GM12878 (cell line): ENCODE results near the gene PLOD2. TPM values are rescaled to one million over a fixed set of nuclear protein-coding genes. Genes with fewer than 3 reads are reported as not detected.

Experiments
- ATAC-seq: fragments of 200-7000 bp; cut with Tn5 transposase; 3 replicates; pipeline ENCODE4 v1.9.1; 2020; ENCODE audit warnings: mild to moderate bottlenecking, moderate library complexity
- BruUV-seq: library from RNA; stranded (reverse); fragments of 400-500 nt; replicated peaks from 2 replicates; lab custom pipeline; 2021; lab: Mats Ljungman, UMichigan
- CTCF ChIA-PET: fragments of 300-600 bp; sonication (Branson Sonifier 250); formaldehyde crosslinking; extraction: SDS; loops from one replicate; lab custom pipeline; 2021; ENCODE audit warnings: inconsistent platforms; lab: Yijun Ruan, JAX
- POLR2A ChIA-PET: fragments of 350-600 bp; formaldehyde crosslinking; extraction: SDS; loops from one replicate; lab custom pipeline; 2021; ENCODE audit warnings: inconsistent platforms; lab: Charles Lee
- RAD21 ChIA-PET: fragments of 300-600 bp; sonication (Branson Sonifier 250); formaldehyde crosslinking; loops from one replicate; lab custom pipeline; 2023; ENCODE audit warnings: antibody characterized with exemption; ENCODE audit not compliant: unreplicated experiment; lab: Charles Lee
- SMC1A ChIA-PET: fragments of 300-600 bp; sonication (Branson Sonifier 250); formaldehyde crosslinking; loops from one replicate; lab custom pipeline; 2023; ENCODE audit not compliant: unreplicated experiment, uncharacterized antibody; lab: Charles Lee
- DNase-seq: peaks from one replicate; pipeline ENCODE4 v3.0.0-alpha.2; 2011; ENCODE audit warnings: low read depth, low spot score
- FAIRE-seq: peaks from 3 replicates; lab custom pipeline; 2011; peaks lifted over from hg19 to GRCh38; lab: Jason Lieb, UNC
- H2AFZ ChIP-seq: 2 replicates; pipeline ENCODE4 v1.6.0; 2011; ENCODE audit warnings: low read depth, low read length, control low read depth; ENCODE audit not compliant: control insufficient read depth
- H3K27ac ChIP-seq: 2 replicates; pipeline ENCODE4 v1.5.1; 2011; ENCODE audit warnings: control low read depth; ENCODE audit not compliant: control insufficient read depth, insufficient read depth
- H3K27me3 ChIP-seq, 2 experiments: replicated peaks in 1 of 2; 2 replicates each; pipeline versions ENCODE4 v1.6.0 to v1.6.1; 2011; ENCODE audit warnings: low read length in 1 of 2; ENCODE audit not compliant: control insufficient read depth in 2 of 2, insufficient read depth in 2 of 2
- H3K36me3 ChIP-seq, 2 experiments: 2 replicates each; pipeline ENCODE4 v1.5.1; 2011; ENCODE audit warnings: low read length in 1 of 2; ENCODE audit not compliant: control insufficient read depth in 2 of 2, insufficient read depth in 2 of 2
- H3K4me1 ChIP-seq: 2 replicates; pipeline ENCODE4 v1.6.1; 2011; ENCODE audit warnings: mild to moderate bottlenecking, low read length, moderate library complexity, mixed read lengths; ENCODE audit not compliant: control insufficient read depth, insufficient read depth
- H3K4me2 ChIP-seq: 2 replicates; pipeline ENCODE4 v1.6.0; 2011; ENCODE audit warnings: control low read depth; ENCODE audit not compliant: control insufficient read depth, insufficient read depth
- H3K4me3 ChIP-seq: fragments of 200-600 bp; sonication (generic); 2 replicates; pipeline ENCODE4 v1.5.1; 2016
- H3K79me2 ChIP-seq: 2 replicates; pipeline ENCODE4 v1.6.0; 2011; ENCODE audit warnings: low read length; ENCODE audit not compliant: control insufficient read depth, insufficient read depth
- H3K9ac ChIP-seq: 2 replicates; pipeline ENCODE4 v1.8.0; 2011; ENCODE audit warnings: low read length, control low read depth, mixed read lengths; ENCODE audit not compliant: control insufficient read depth, insufficient read depth
- H3K9me3 ChIP-seq: replicated peaks from 3 replicates; pipeline ENCODE4 v1.5.1; 2011; ENCODE audit warnings: mild to moderate bottlenecking, low read length; ENCODE audit not compliant: control insufficient read depth, insufficient read depth
- H4K20me1 ChIP-seq: 2 replicates; pipeline ENCODE4 v1.6.0; 2011; ENCODE audit not compliant: control insufficient read depth, insufficient read depth
- E2F8 ChIP-seq: fragments of 450-650 bp; IDR thresholded peaks from 2 replicates; pipeline ENCODE4 v1.6.1; 2018; ENCODE audit warnings: mild to moderate bottlenecking, low read depth, moderate library complexity; ENCODE audit not compliant: partially characterized antibody
- EP300 ChIP-seq, 2 experiments: fragments of 150-350 bp in 1 of 2; IDR thresholded peaks; 2 replicates each; pipeline ENCODE4 v1.6.1; 2011 to 2012; ENCODE audit warnings: low read depth in 2 of 2, low read length in 2 of 2, borderline replicate concordance in 1 of 2, improper control_type of control experiment in 1 of 2, inconsistent platforms in 1 of 2; ENCODE audit not compliant: control insufficient read depth in 1 of 2
- FOXK2 ChIP-seq: fragments of 450-650 bp; IDR thresholded peaks from 2 replicates; pipeline ENCODE4 v1.6.1; 2017; ENCODE audit warnings: mild to moderate bottlenecking, moderate library complexity
- MAX ChIP-seq: IDR thresholded peaks from 2 replicates; pipeline ENCODE4 v1.6.1; 2012; ENCODE audit warnings: low read depth, low read length, improper control_type of control experiment
- NFXL1 ChIP-seq: fragments of 450-650 bp; IDR thresholded peaks from 2 replicates; pipeline ENCODE4 v1.6.1; 2017; ENCODE audit warnings: antibody characterized with exemption, mild to moderate bottlenecking, borderline replicate concordance
- NR2C1 ChIP-seq: fragments of 450-650 bp; IDR thresholded peaks from 2 replicates; pipeline ENCODE4 v1.6.1; 2017; ENCODE audit warnings: antibody characterized with exemption, mild to moderate bottlenecking, moderate library complexity
- PML ChIP-seq: IDR thresholded peaks from 2 replicates; pipeline ENCODE4 v1.6.1; 2012; ENCODE audit warnings: low read length, inconsistent platforms
- RAD51 ChIP-seq: fragments of 450-650 bp; IDR thresholded peaks from 2 replicates; pipeline ENCODE4 v1.6.1; 2016; ENCODE audit warnings: moderate library complexity, mild to moderate bottlenecking, inconsistent platforms
- YBX1 ChIP-seq: fragments of 450-650 bp; IDR thresholded peaks from 2 replicates; pipeline ENCODE4 v1.6.1; 2016; ENCODE audit warnings: antibody characterized with exemption
- ZBTB11 ChIP-seq: fragments of 450-650 bp; formaldehyde crosslinking; IDR thresholded peaks from 2 replicates; pipeline ENCODE4 v1.5.0; 2022; ENCODE audit warnings: mild to moderate bottlenecking, missing genetic modification characterization
- ZNF217 ChIP-seq: fragments of 450-650 bp; IDR thresholded peaks from 2 replicates; pipeline ENCODE4 v1.6.1; 2017; ENCODE audit warnings: antibody characterized with exemption, mild to moderate bottlenecking
- ZNF592 ChIP-seq: fragments of 450-650 bp; IDR thresholded peaks from 2 replicates; pipeline ENCODE4 v1.6.1; 2017; ENCODE audit warnings: mild to moderate bottlenecking, moderate library complexity
- WGBS: methylation state at CpG from one replicate; pipeline ENCODE4 v1.1.6; 2016; ENCODE audit warnings: low lambda C conversion rate; ENCODE audit not compliant: insufficient replicate concordance, insufficient coverage; ENCODE audit errors: missing lambda C conversion rate; 5-methylcytosine and 5-hydroxymethylcytosine counted together
- in situ Hi-C: fragments of 300-500 bp; cut with MboI; formaldehyde crosslinking; loops from 9 replicates; pipeline ENCODE4 v1.14.3; 2018; ENCODE audit warnings: mixed read lengths
- intact Hi-C: fragments of 100-400 bp; cut with micrococcal nuclease; formaldehyde crosslinking; loops from one replicate; pipeline ENCODE4 v1.14.2; 2022; ENCODE audit not compliant: unreplicated experiment
- polyA plus RNA-seq, 11 experiments: library from polyadenylated mRNA; depleted of rRNA in 4 of 11; unstranded in 6 of 11; stranded (reverse) in 5 of 11; fragments of >200 nt; fragmentation: Nextera tagmentation in 4 of 11; fragmentation: Illumina TruSeq in 1 of 11; extraction: Ambion mirVana in 4 of 11; extraction: Trizol in 1 of 11; gene quantifications; 1 replicate in 1 of 11; 2 replicates in 10 of 11; pipeline versions ENCODE4 v1.2.1 to v1.2.3, GENCODE V29; 2011 to 2016; ENCODE audit warnings: inconsistent platforms in 2 of 11, missing spikeins in 2 of 11, low read depth in 1 of 11
- total RNA-seq, 4 experiments: library from RNA; depleted of rRNA in 3 of 4; stranded (reverse); fragments of >200 nt in 3 of 4; fragmentation: Illumina TruSeq in 1 of 4; extraction: Trizol in 1 of 4; gene quantifications; 2 replicates each; pipeline versions ENCODE4 v1.2.1 to v1.2.3, GENCODE V29; 2013 to 2021

Gene PLOD2
- total and polyA plus RNA-seq, 10 of the 15 experiments (the other 5 are each of a cell fraction or from before 2014, with no cell fraction given), result 0.03 to 0.56 (median 0.33) TPM; not detected in 4

- Histone ChIP-seq H3K27ac (no peak overlapping the region), H3K27me3 (no peaks in the 10 kb centered on the region; a peak in 1 of 4 replicates), H3K9ac (no peak overlapping the region), H3K4me1 (no peaks in the 10 kb centered on the region), H3K4me3 (no peak overlapping the region), H3K4me2 (no peak overlapping the region), H3K9me3 (no peaks in the 10 kb centered on the region), H3K36me3 (no peaks in the 10 kb centered on the region), H3K79me2 (no peaks in the 10 kb centered on the region), H2AFZ (no peak overlapping the region), H4K20me1 (no peaks in the 10 kb centered on the region)
- in situ Hi-C loops, result loop anchor here (25.0 kb wide), 1 partner anchor 535 kb away; no protein-coding TSS in a partner anchor
- BruUV-seq, result no TSS peak
- CTCF ChIA-PET, result interaction anchor here (0.7 to 1.4 kb wide), 2 partner anchors 13 to 589 kb away, joined by 3 to 8 read pairs; no protein-coding TSS in a partner anchor
- 87% methylated on average over 2 of the region's 2 CpGs for WGBS
- POLR2A ChIA-PET, result interaction anchor here (0.7 kb wide), 1 partner anchor 897 kb away, joined by 3 read pairs; no protein-coding TSS in a partner anchor
- ATAC-seq (no peak), DNase-seq (no peak), FAIRE-seq (no peak)
- RAD21 ChIA-PET, result no interaction called here
- SMC1A ChIA-PET, result interaction anchor here (2.2 kb wide), 1 partner anchor 13 kb away, joined by 6 read pairs; no protein-coding TSS in a partner anchor
- intact Hi-C loops, result no loop called here
- no peak for TF ChIP-seq ZNF217
- TF ChIP-seq EP300 (IDR thresholded peaks at IDR 0.05; ENCODE audit: borderline replicate concordance in 1 of 2, control insufficient read depth in 1 of 2, low read depth in 2 of 2, low read length in 2 of 2), result no peak
- no peak for TF ChIP-seq YBX1
- TF ChIP-seq PML, result no peak
- no peak for TF ChIP-seq FOXK2
- TF ChIP-seq NR2C1, result no peak
- TF ChIP-seq MAX, result no peak
- TF ChIP-seq ZNF592, result no peak
- TF ChIP-seq E2F8, result no peak
- no peak for TF ChIP-seq RAD51
- no peak for TF ChIP-seq ZBTB11 (CRISPR knock-in tag)
- no peak for TF ChIP-seq NFXL1
Observed at GRCh38 chr3:146052056-146052790, 108.8 kb downstream of the PLOD2 start.
